Muscle layer of colon (tissue), 2 donors: ENCODE data around the gene FCER2.

Experiments
- H3K27ac ChIP-seq: one replicate; pipeline ENCODE4 v1.7.0; 2013; ENCODE audit warnings: low read depth, mild to moderate bottlenecking, low read length, moderate library complexity
- H3K27me3 ChIP-seq, 2 donors: one replicate each; pipeline ENCODE4 v1.7.0; 2013; ENCODE audit warnings: low read length in 2 of 2, mild to moderate bottlenecking in 2 of 2; ENCODE audit not compliant: insufficient read depth in 2 of 2, control insufficient read depth in 1 of 2
- H3K36me3 ChIP-seq: one replicate; pipeline ENCODE4 v1.7.0; 2013; ENCODE audit warnings: mild to moderate bottlenecking, low read length; ENCODE audit not compliant: insufficient read depth
- H3K4me1 ChIP-seq: one replicate; pipeline ENCODE4 v1.7.0; 2013; ENCODE audit warnings: mild to moderate bottlenecking, low read length; ENCODE audit not compliant: insufficient read depth
- H3K4me3 ChIP-seq, 2 donors: one replicate each; pipeline ENCODE4 v1.7.0; 2013; ENCODE audit warnings: low read length in 2 of 2, low read depth in 1 of 2, mild to moderate bottlenecking in 1 of 2, moderate library complexity in 1 of 2
- H3K9ac ChIP-seq: one replicate; pipeline ENCODE4 v1.7.0; 2013; ENCODE audit warnings: low read length
- H3K9me3 ChIP-seq: one replicate; pipeline ENCODE4 v1.7.0; 2013; ENCODE audit warnings: mild to moderate bottlenecking, low read length
- donor health status: abdominal sarcoma.
- donor health status: Adenocarcinoma of cecum.

FCER2 gene

GRCh38 chr19:7709932-7710460 lies 8.1 kb upstream of the FCER2 start:
- no peaks in the 10 kb centered on the region for H3K36me3 ChIP-seq
- H3K27ac ChIP-seq = no peak overlapping the region
- H3K9me3 ChIP-seq = no peaks in the 10 kb centered on the region
- no peak overlapping the region for H3K4me3 ChIP-seq
- H3K4me1 ChIP-seq = no peaks in the 10 kb centered on the region
- no peaks in the 10 kb centered on the region for H3K27me3 ChIP-seq
- H3K9ac ChIP-seq = no peak overlapping the region

- Histone ChIP-seq H3K9ac (no peak overlapping the region), H3K9me3 (no peaks in the 10 kb centered on the region), H3K36me3 (no peaks in the 10 kb centered on the region), H3K27me3 (no peaks in the 10 kb centered on the region), H3K4me1 (no peaks in the 10 kb centered on the region), H3K27ac (peak overlapping the region; percentile 3), H3K4me3 (no peak overlapping the region)
Observed at GRCh38 chr19:7706955-7707456, 5.1 kb upstream of the FCER2 start.

GRCh38 chr19:7706188-7706954 lies 4.4 kb upstream of the FCER2 start:
- H3K27ac ChIP-seq = peak overlapping the region; percentile 52
- H3K4me3 ChIP-seq = no peak overlapping the region
- no peaks in the 10 kb centered on the region for H3K36me3 ChIP-seq
- peaks cover 0 to 1% of the 10 kb centered on the region in 2 donors for H3K27me3 ChIP-seq
- H3K4me1 ChIP-seq = no peaks in the 10 kb centered on the region
- H3K9me3 ChIP-seq = no peaks in the 10 kb centered on the region
- H3K9ac ChIP-seq = no peak overlapping the region

GRCh38 chr19:7705387-7706187 lies 3.7 kb upstream of the FCER2 start:
- Histone ChIP-seq H3K27ac (peak overlapping the region; percentile 52), H3K9me3 (no peaks in the 10 kb centered on the region), H3K27me3 (peaks cover 0 to 7% of the 10 kb centered on the region in 2 donors)

GRCh38 chr19:7704280-7705060 lies 2.5 kb upstream of the FCER2 start:
- Histone ChIP-seq H3K36me3 (no peaks in the 10 kb centered on the region), H3K4me1 (no peaks in the 10 kb centered on the region), H3K9ac (no peak overlapping the region), H3K4me3 (no peak overlapping the region), H3K9me3 (no peaks in the 10 kb centered on the region), H3K27ac (no peak overlapping the region), H3K27me3 (peaks cover 0 to 15% of the 10 kb centered on the region in 2 donors)

More at GRCh38 chr19:7705387-7706187, 3.7 kb upstream of the FCER2 start:
- no peak overlapping the region for H3K4me3 ChIP-seq
- no peak overlapping the region for H3K9ac ChIP-seq
- H3K4me1 ChIP-seq = no peaks in the 10 kb centered on the region
- no peaks in the 10 kb centered on the region for H3K36me3 ChIP-seq

GRCh38 chr19:7703332-7703731 lies 1.4 kb upstream of the FCER2 start:
- H3K27ac ChIP-seq = no peak overlapping the region
- H3K9ac ChIP-seq = no peak overlapping the region
- no peaks in the 10 kb centered on the region for H3K36me3 ChIP-seq
- no peaks in the 10 kb centered on the region for H3K9me3 ChIP-seq
- H3K4me1 ChIP-seq = no peaks in the 10 kb centered on the region
- no peak overlapping the region for H3K4me3 ChIP-seq
- H3K27me3 ChIP-seq = peaks cover 0 to 24% of the 10 kb centered on the region in 2 donors

- no peaks in the 10 kb centered on the region for H3K36me3 ChIP-seq
- H3K9ac ChIP-seq = no peak overlapping the region
- no peak overlapping the region for H3K4me3 ChIP-seq
- no peak overlapping the region for H3K27ac ChIP-seq
- H3K4me1 ChIP-seq = no peaks in the 10 kb centered on the region
- peaks cover 0 to 32% of the 10 kb centered on the region in 2 donors for H3K27me3 ChIP-seq
- H3K9me3 ChIP-seq = no peaks in the 10 kb centered on the region
Observed at GRCh38 chr19:7701049-7701653, 780 bp downstream of the FCER2 start.

- Histone ChIP-seq H3K36me3 (no peaks in the 10 kb centered on the region), H3K27me3 (peaks cover 0 to 32% of the 10 kb centered on the region in 2 donors), H3K4me1 (no peaks in the 10 kb centered on the region), H3K9me3 (no peaks in the 10 kb centered on the region), H3K9ac (no peak overlapping the region), H3K27ac (no peak overlapping the region), H3K4me3 (no peak overlapping the region)
Observed at GRCh38 chr19:7699417-7700401, 2.2 kb downstream of the FCER2 start.

GRCh38 chr19:7699003-7699402 lies 2.9 kb downstream of the FCER2 start:
- no peaks in the 10 kb centered on the region for H3K4me1 ChIP-seq
- no peak overlapping the region for H3K27ac ChIP-seq
- no peaks in the 10 kb centered on the region for H3K36me3 ChIP-seq
- H3K9ac ChIP-seq = no peak overlapping the region
- no peaks in the 10 kb centered on the region for H3K9me3 ChIP-seq
- H3K4me3 ChIP-seq = no peak overlapping the region
- H3K27me3 ChIP-seq = peaks cover 0 to 32% of the 10 kb centered on the region in 2 donors

- H3K27me3 ChIP-seq = peaks cover 0 to 32% of the 10 kb centered on the region in 2 donors
Observed at GRCh38 chr19:7698583-7698982, 3.3 kb downstream of the FCER2 start.

More at GRCh38 chr19:7698583-7698982, 3.3 kb downstream of the FCER2 start:
- H3K36me3 ChIP-seq = no peaks in the 10 kb centered on the region
- no peaks in the 10 kb centered on the region for H3K4me1 ChIP-seq
- no peak overlapping the region for H3K27ac ChIP-seq
- no peak overlapping the region for H3K4me3 ChIP-seq
- H3K9ac ChIP-seq = no peak overlapping the region
- no peaks in the 10 kb centered on the region for H3K9me3 ChIP-seq
